CD14-positive monocyte (primary cell): ENCODE measurements around the gene GRID2. TPM values are rescaled to one million over a fixed set of nuclear protein-coding genes. Genes with fewer than 3 reads are reported as not detected.

Experiments
- DNase-seq, 3 donors: peaks; one replicate each; pipeline ENCODE4 v3.0.0-alpha.2; 2011 to 2022
- H2AFZ ChIP-seq: 2 replicates; pipeline ENCODE4 v1.6.0; 2012; ENCODE audit warnings: mild to moderate bottlenecking, low read depth, low read length, inconsistent platforms; ENCODE audit not compliant: insufficient read depth, poor library complexity, severe bottlenecking
- H3K27ac ChIP-seq, 2 donors: 1 replicate in 1 of 2; 2 replicates in 1 of 2; pipeline ENCODE4 v1.5.1; 2012 to 2013; ENCODE audit warnings: low read length in 2 of 2, control low read depth in 1 of 2, inconsistent platforms in 1 of 2, low read depth in 1 of 2, mild to moderate bottlenecking in 1 of 2
- H3K27me3 ChIP-seq, 2 donors: one replicate each; pipeline versions ENCODE4 v1.6.0 to v1.6.1; 2011 to 2013; ENCODE audit warnings: low read length in 2 of 2; ENCODE audit not compliant: control insufficient read depth in 2 of 2, insufficient read depth in 2 of 2
- H3K36me3 ChIP-seq, 2 donors: replicated peaks in 1 of 2; 1 replicate in 1 of 2; 2 replicates in 1 of 2; pipeline versions ENCODE4 v1.5.1 to v1.6.1; 2012 to 2013; ENCODE audit warnings: low read length in 2 of 2, control low read depth in 1 of 2, inconsistent platforms in 1 of 2, mild to moderate bottlenecking in 1 of 2; ENCODE audit not compliant: insufficient read depth in 2 of 2, control insufficient read depth in 1 of 2
- H3K4me1 ChIP-seq, 2 donors: 1 replicate in 1 of 2; 2 replicates in 1 of 2; pipeline versions ENCODE4 v1.5.1 to v1.6.1; 2012 to 2013; ENCODE audit warnings: low read length in 2 of 2, control low read depth in 1 of 2, inconsistent platforms in 1 of 2, mild to moderate bottlenecking in 1 of 2, moderate library complexity in 1 of 2; ENCODE audit not compliant: insufficient read depth in 2 of 2, control insufficient read depth in 1 of 2
- H3K4me2 ChIP-seq: replicated peaks from 2 replicates; pipeline ENCODE3; 2012; ENCODE audit warnings: low read length, moderate library complexity, mild to moderate bottlenecking; ENCODE audit not compliant: poor library complexity, severe bottlenecking; ENCODE audit errors: extremely low read depth
- H3K4me3 ChIP-seq, 3 experiments: fragments of 200-600 bp in 1 of 3; sonication (generic) in 1 of 3; replicated peaks in 1 of 3; 1 replicate in 2 of 3; 2 replicates in 1 of 3; pipeline ENCODE4 v1.5.1; 2011 to 2013; ENCODE audit warnings: low read length in 3 of 3, mild to moderate bottlenecking in 3 of 3, control low read depth in 2 of 3, low read depth in 2 of 3, inconsistent platforms in 1 of 3, moderate library complexity in 1 of 3
- H3K79me2 ChIP-seq: 2 replicates; pipeline ENCODE4 v1.6.0; 2012; ENCODE audit warnings: mild to moderate bottlenecking, control low read depth, inconsistent platforms, low read length, moderate library complexity; ENCODE audit not compliant: insufficient read depth
- H3K9ac ChIP-seq: 2 replicates; pipeline ENCODE4 v1.6.0; 2017; ENCODE audit warnings: low read length, mild to moderate bottlenecking; ENCODE audit not compliant: insufficient read depth, poor library complexity, severe bottlenecking
- H3K9me3 ChIP-seq, 2 donors: replicated peaks in 1 of 2; 1 replicate in 1 of 2; 2 replicates in 1 of 2; pipeline versions ENCODE4 v1.5.1 to v1.6.1; 2012 to 2013; ENCODE audit warnings: low read length in 2 of 2, control low read depth in 1 of 2; ENCODE audit not compliant: control insufficient read depth in 1 of 2, insufficient read depth in 1 of 2
- H4K20me1 ChIP-seq: 2 replicates; pipeline ENCODE4 v1.6.0; 2012; ENCODE audit warnings: mild to moderate bottlenecking, low read length, control low read depth, moderate library complexity; ENCODE audit not compliant: insufficient read depth
- H3K27ac Mint-ChIP-seq, 7 donors: one replicate each; pipeline ENCODE4 v1.8.0; 2020; ENCODE audit warnings: mild to moderate bottlenecking in 7 of 7, mixed read lengths in 7 of 7, moderate library complexity in 6 of 7, inconsistent platforms in 2 of 7
- H3K27me3 Mint-ChIP-seq, 3 donors: one replicate each; pipeline ENCODE4 v1.8.0; 2021 to 2022; ENCODE audit warnings: low read depth in 3 of 3, mild to moderate bottlenecking in 3 of 3, mixed read lengths in 3 of 3, moderate library complexity in 3 of 3, inconsistent platforms in 1 of 3
- H3K36me3 Mint-ChIP-seq, 2 donors: one replicate each; pipeline ENCODE4 v1.8.0; 2020; ENCODE audit warnings: mixed read lengths in 2 of 2, inconsistent platforms in 1 of 2, mild to moderate bottlenecking in 1 of 2
- H3K4me1 Mint-ChIP-seq: one replicate; pipeline ENCODE4 v1.8.0; 2020; ENCODE audit warnings: mild to moderate bottlenecking, mixed read lengths
- H3K4me3 Mint-ChIP-seq, 2 donors: one replicate each; pipeline ENCODE4 v1.8.0; 2020; ENCODE audit warnings: mild to moderate bottlenecking in 2 of 2, mixed read lengths in 2 of 2, moderate library complexity in 1 of 2
- H3K9me3 Mint-ChIP-seq, 7 donors: one replicate each; pipeline ENCODE4 v1.8.0; 2020 to 2022; ENCODE audit warnings: mixed read lengths in 7 of 7, mild to moderate bottlenecking in 6 of 7, moderate library complexity in 6 of 7, inconsistent platforms in 2 of 7
- WGBS: methylation state at CpG from one replicate; pipeline ENCODE4 v1.1.5; 2013; ENCODE audit warnings: missing lambda C conversion rate; ENCODE audit not compliant: insufficient coverage; 5-methylcytosine and 5-hydroxymethylcytosine counted together
- intact Hi-C, 2 donors: fragments of 100-400 bp; cut with micrococcal nuclease; formaldehyde crosslinking; loops; one replicate each; pipeline versions ENCODE4 v1.15.0 to v1.15.1; 2023
- polyA plus RNA-seq, 3 donors: library from polyadenylated mRNA; depleted of rRNA in 1 of 3; unstranded in 2 of 3; stranded (reverse) in 1 of 3; fragments of 300-500 nt in 2 of 3; fragments of >200 nt in 1 of 3; fragmentation: Illumina TruSeq in 2 of 3; gene quantifications; 1 replicate in 2 of 3; 2 replicates in 1 of 3; pipeline ENCODE4 v1.2.3, GENCODE V29; 2012 to 2021
- TF ChIP-seq, protein P1 (sequence below): fragments of 200-600 bp; IDR thresholded peaks from one replicate; pipeline ENCODE4 v1.8.0; 2022; ENCODE audit warnings: antibody characterized with exemption, mild to moderate bottlenecking

GRID2 gene
- polyA plus RNA-seq, 3 donors: not detected

DNA sequence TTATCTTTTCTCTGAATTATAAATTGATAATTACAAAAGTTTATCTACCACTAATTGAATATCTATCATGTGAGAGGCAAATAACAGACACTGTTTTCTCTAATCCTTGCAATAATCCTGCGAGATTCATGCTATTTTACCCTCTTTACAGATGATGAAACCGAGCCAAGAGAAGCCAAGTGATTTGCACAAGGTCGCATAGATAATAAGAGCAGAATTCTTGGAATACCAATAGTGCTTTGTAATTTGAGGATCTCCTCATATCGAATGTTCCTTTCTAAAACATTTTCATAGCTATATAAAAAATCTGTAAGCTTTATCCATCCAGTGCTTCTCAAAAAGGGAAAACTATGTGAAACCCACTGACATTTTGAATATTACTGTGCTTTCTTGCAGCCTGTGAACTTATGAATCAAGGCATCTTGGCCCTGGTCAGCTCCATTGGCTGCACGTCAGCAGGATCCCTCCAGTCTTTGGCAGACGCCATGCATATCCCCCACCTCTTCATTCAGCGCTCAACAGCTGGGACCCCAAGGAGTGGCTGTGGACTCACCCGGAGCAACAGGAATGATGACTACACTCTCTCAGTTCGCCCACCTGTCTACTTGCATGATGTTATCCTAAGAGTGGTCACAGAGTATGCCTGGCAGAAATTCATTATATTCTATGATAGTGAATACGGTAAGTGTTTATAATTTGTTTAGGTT lies 781.0 kb downstream of the GRID2 start:
- Mint-ChIP-seq H3K27ac (no peak overlapping the region), H3K4me3 (no peak overlapping the region), H3K9me3 (peaks cover 0 to 6% (median 3%) of the 10 kb centered on the region in 7 donors), H3K4me1 (no peaks in the 10 kb centered on the region), H3K27me3 (peaks cover 0 to 2% (median 1%) of the 10 kb centered on the region in 3 donors), H3K36me3 (no peaks in the 10 kb centered on the region)
- Histone ChIP-seq H3K9ac (no peak overlapping the region), H3K9me3 (no peaks in the 10 kb centered on the region), H3K4me1 (no peaks in the 10 kb centered on the region), H4K20me1 (no peaks in the 10 kb centered on the region), H3K79me2 (no peaks in the 10 kb centered on the region), H3K4me3 (no peak overlapping the region), H2AFZ (no peak overlapping the region), H3K27ac (no peak overlapping the region), H3K4me2 (no peak overlapping the region), H3K27me3 (no peaks in the 10 kb centered on the region), H3K36me3 (no peaks in the 10 kb centered on the region)
- intact Hi-C loops: no loop called here
- 100% methylated on average over 2 of the region's 10 CpGs for WGBS
- TF ChIP-seq, protein P1, sequence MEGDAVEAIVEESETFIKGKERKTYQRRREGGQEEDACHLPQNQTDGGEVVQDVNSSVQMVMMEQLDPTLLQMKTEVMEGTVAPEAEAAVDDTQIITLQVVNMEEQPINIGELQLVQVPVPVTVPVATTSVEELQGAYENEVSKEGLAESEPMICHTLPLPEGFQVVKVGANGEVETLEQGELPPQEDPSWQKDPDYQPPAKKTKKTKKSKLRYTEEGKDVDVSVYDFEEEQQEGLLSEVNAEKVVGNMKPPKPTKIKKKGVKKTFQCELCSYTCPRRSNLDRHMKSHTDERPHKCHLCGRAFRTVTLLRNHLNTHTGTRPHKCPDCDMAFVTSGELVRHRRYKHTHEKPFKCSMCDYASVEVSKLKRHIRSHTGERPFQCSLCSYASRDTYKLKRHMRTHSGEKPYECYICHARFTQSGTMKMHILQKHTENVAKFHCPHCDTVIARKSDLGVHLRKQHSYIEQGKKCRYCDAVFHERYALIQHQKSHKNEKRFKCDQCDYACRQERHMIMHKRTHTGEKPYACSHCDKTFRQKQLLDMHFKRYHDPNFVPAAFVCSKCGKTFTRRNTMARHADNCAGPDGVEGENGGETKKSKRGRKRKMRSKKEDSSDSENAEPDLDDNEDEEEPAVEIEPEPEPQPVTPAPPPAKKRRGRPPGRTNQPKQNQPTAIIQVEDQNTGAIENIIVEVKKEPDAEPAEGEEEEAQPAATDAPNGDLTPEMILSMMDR: no peak
- DNase-seq: no peak

DNA sequence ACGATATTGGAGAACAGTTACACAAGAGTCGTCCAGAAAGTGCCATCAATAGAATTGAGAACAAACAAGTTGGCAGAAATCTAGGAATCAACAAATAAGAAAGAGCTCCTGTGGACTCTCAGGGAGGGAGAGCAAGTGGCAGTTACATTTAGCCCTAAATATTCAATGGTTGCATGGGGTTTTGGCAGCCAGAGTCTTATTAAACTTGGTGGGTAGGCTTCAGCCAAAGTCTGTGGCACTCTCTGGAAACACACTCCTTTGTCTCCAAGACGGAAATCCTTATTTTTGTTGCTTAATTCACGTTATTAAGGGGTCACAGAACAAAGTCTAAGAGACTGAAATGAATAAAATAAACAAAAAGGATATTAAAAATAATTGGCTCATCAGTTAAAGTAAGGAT lies 782.6 kb downstream of the GRID2 start:
- H4K20me1 ChIP-seq: no peaks in the 10 kb centered on the region
- no peak overlapping the region for H3K27ac ChIP-seq
- H2AFZ ChIP-seq: no peak overlapping the region
- H3K9me3 Mint-ChIP-seq: peaks cover 0 to 9% (median 3%) of the 10 kb centered on the region in 7 donors
- H3K27me3 Mint-ChIP-seq: peaks cover 0 to 2% (median 1%) of the 10 kb centered on the region in 3 donors
- WGBS: 71% methylated on average over 1 of the region's 4 CpGs
- H3K36me3 ChIP-seq: no peaks in the 10 kb centered on the region
- H3K27me3 ChIP-seq: no peaks in the 10 kb centered on the region
- DNase-seq: no peak
- no peak overlapping the region for H3K9ac ChIP-seq
- no peaks in the 10 kb centered on the region for H3K4me1 Mint-ChIP-seq
- no peak overlapping the region for H3K4me2 ChIP-seq
- no peak overlapping the region for H3K4me3 Mint-ChIP-seq
- TF ChIP-seq, protein P1: no peak
- H3K27ac Mint-ChIP-seq: no peak overlapping the region
- intact Hi-C loops: no loop called here
- H3K36me3 Mint-ChIP-seq: no peaks in the 10 kb centered on the region
- H3K4me3 ChIP-seq: no peak overlapping the region
- H3K4me1 ChIP-seq: no peaks in the 10 kb centered on the region
- no peaks in the 10 kb centered on the region for H3K9me3 ChIP-seq
- H3K79me2 ChIP-seq: no peaks in the 10 kb centered on the region
